ENCODE results near the gene ILDR1.

The ILDR1 gene

DNA sequence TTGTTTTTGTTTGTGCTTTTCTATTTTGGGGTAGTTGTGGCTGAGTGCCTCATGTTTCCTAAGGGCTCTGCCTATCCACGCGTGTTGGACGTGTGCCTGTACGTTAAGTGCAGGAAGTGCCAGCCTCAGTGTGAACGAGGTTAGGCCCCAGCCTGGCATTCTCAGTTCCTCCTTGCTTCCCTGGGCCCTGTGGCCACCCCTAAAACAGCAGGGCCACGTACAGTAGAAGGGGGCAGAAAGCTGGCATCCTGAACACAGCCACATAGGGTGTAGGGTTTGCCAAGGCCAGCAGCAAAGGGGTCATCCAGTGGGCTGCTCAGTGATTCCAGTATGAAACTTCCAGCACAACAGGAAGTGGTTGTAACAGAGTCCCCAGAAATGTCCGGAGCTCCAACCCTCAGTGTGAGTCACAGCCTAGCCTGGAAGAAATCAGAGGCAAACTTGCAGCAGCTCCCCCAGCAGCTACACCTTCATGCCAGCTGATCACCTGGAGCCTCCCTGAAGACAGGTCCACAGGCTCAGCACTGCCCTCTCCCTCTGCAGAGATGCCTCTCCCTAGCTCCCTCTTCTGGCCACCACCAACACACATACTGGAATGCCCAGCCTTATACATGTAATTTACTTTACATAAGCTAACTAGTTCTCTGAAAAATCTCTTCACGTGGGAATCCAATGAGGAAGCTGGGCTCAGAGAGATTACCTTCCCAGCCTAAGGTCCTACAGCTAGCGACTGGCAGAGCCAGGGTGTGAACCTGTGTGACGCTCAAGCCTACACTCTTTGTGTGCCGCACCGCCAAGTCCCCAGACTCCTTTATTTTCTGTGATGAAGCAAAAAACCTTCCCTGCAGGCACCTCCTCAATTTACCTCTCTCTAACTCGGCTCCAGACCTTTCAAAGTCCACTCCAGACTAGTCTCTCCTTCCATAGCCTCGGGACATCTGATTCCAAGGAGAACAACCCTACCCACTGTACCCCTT, 26.6 kb downstream of the ILDR1 start:
- DNase-seq (ENCODE audit: low read depth): no peak
- no peak overlapping the region for H3K4me3 ChIP-seq (ENCODE audit: low read length)
- TF ChIP-seq, protein P1, sequence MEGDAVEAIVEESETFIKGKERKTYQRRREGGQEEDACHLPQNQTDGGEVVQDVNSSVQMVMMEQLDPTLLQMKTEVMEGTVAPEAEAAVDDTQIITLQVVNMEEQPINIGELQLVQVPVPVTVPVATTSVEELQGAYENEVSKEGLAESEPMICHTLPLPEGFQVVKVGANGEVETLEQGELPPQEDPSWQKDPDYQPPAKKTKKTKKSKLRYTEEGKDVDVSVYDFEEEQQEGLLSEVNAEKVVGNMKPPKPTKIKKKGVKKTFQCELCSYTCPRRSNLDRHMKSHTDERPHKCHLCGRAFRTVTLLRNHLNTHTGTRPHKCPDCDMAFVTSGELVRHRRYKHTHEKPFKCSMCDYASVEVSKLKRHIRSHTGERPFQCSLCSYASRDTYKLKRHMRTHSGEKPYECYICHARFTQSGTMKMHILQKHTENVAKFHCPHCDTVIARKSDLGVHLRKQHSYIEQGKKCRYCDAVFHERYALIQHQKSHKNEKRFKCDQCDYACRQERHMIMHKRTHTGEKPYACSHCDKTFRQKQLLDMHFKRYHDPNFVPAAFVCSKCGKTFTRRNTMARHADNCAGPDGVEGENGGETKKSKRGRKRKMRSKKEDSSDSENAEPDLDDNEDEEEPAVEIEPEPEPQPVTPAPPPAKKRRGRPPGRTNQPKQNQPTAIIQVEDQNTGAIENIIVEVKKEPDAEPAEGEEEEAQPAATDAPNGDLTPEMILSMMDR (conservative IDR thresholded peaks at IDR 0.05; ENCODE audit: low read depth, low read length): peak; percentile 77

DNA sequence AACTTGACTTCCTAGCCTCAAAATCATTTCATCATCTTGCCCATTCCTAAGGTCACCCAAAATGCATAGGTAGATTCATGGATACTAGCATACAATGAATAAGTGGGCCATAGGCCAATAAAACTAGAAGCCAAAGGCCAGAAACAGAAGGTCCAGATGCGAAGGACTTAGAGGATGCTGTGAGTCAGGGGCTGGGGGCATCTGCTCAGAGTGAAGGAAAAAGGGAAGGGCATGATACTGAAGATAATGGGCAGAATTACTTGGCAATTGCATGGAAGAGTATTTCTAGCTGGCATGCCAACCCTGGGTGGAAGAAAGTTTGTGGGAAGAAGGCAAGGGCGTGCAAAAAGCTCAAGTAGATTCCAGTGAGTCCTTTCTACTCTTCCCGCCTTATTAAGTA, 27.5 kb downstream of the ILDR1 start:
- no peak for DNase-seq (ENCODE audit: low read depth)
- H3K4me3 ChIP-seq (ENCODE audit: low read length): no peak overlapping the region
- TF ChIP-seq, protein P1 (conservative IDR thresholded peaks at IDR 0.05; ENCODE audit: low read depth, low read length): no peak

DNA sequence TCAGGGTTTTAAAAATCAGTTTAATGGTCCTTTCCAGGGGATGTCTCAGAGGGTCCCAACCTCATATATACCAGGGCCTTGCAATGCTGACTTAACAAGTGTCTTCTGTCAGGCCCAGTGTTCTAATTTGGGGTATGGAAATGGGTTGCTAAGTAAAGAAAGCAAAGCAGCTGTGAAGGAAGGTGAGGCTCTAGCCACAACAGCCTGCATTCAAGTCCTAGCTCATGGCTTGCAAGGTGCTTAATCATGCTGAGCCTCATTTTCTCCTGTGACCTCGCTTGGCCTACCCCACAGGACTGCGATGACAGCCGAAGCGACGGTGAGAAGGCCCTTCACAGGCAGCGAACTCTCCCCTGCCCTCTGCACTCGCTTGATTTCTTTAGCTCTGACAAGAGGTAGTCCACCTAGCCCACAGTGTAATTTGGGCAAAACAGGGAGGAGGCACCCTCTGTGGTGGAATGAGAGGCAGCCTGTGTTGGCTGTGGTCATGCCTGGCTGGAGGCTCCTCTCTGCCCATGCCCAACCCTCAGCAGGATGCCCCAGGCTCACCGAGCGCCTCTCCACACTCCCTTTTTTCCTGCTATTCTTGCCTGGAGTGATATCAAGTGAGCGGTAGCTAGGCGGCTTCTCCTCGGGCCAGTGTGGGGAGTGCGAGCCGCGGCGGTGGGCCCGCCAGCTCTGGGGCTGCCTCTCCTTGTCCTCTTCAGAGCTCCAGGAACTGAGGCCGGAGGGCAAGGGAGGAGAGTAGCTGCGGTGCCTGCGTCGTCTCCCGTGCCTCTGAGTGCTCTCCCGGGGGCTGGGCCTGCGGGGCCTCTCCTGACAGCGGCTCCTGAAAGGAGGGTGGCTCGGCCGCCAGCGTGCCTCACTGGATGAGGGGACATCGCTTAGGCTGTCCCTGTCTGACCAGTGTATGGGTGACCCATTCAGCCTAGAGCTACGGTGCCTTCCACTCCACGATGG, 29.2 kb downstream of the ILDR1 start:
- no peak for DNase-seq (ENCODE audit: low read depth)
- TF ChIP-seq, protein P1 (conservative IDR thresholded peaks at IDR 0.05; ENCODE audit: low read depth, low read length): no peak
- H3K4me3 ChIP-seq (ENCODE audit: low read length): no peak overlapping the region

DNA sequence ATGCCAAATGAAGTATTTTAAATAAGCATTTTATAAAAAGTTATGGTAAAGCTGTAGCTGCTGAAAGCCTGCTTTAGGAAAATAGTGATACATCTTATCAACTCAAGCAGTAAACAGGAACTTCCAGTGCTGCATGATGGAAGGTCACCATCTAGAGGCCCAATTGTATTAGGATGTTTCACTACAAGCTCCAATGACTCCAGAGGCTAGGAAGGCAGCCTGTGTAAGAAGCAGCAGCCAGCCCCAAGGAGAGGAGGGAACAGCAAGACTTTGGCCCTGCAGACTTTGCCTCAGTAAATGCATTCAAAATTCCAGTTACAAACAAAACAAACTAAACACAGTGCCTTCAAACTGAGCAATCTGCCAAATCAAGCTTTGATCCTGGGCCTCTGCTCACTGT, 32.1 kb downstream of the ILDR1 start:
- H3K4me3 ChIP-seq (ENCODE audit: low read length): no peak overlapping the region

DNA sequence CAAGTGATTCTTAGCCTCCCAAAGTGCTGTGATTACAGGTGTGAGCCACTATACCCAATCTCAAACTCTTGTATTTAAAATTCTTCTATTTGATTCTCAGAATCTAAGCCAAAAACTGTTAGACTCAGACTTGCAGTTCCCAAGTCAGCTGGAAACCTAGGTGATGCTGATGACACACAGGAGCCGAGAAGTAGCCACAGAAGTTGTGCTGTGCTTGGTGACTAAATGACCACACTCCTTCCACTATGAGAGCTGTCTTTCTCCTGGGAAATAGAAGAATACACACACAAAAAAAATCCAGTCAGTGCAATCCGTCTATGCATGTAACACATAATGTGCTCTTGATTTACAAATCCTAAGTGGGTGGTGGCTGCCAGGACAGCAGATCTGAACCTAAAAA, 33.9 kb downstream of the ILDR1 start:
- TF ChIP-seq, protein P1 (conservative IDR thresholded peaks at IDR 0.05; ENCODE audit: low read depth, low read length): no peak
- no peak for DNase-seq (ENCODE audit: low read depth)
- no peak overlapping the region for H3K4me3 ChIP-seq (ENCODE audit: low read length)

More for the DNA sequence above, 32.1 kb downstream of the ILDR1 start:
- no peak for DNase-seq (ENCODE audit: low read depth)
- TF ChIP-seq, protein P1 (conservative IDR thresholded peaks at IDR 0.05; ENCODE audit: low read depth, low read length): no peak

DNA sequence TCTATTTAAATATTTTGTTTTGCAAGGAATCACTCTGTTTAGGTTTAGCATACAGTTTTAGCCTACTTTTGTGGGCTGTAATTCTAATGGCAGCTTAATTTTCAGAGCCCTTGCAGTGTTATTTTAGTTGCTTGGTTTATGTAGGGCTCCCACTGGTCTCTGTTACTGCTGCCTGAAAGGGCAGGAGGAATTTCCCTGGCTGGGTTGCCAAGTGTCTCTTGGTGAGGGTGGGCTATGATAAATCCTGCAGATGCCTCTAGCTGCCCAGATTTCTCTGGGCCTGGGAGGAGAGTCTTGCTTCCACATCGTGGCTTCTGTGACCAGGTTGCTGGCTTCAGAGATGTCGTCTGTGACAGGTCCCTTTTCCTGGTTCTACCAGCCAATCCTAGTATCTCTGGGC, 36.2 kb downstream of the ILDR1 start:
- TF ChIP-seq, protein P1 (conservative IDR thresholded peaks at IDR 0.05; ENCODE audit: low read depth, low read length): no peak
- H3K4me3 ChIP-seq (ENCODE audit: low read length): no peak overlapping the region
- no peak for DNase-seq (ENCODE audit: low read depth)
